ENCODE data around the gene GRIP1. TPM values are rescaled to one million over a fixed set of nuclear protein-coding genes. Genes with fewer than 3 reads are reported as not detected.

Gene GRIP1
- total and polyA plus RNA-seq, 2 donors (not counting 1 experiment from before 2014, with no cell fraction given), result 0.12 TPM; not detected in 1

DNA sequence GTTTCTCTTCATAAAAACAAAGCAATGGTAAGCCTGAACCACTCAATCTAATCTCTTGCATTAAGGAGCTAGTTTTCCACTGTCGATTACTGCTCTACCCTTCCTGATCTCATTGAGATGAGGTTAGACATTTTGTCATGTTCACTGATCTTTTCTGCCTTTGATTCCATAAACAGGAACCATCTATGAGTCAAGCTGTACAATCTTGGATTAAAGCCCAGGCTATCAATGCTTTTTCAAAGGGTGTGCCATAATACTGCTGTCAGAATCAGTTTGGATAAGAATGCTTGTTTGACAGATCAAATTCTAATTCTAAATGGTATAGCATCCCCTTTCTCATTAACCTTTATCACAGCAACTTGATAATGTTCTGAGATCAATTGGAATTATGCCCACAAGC is 16.1 kb downstream of the GRIP1 start:
- Histone ChIP-seq H4K20me1 (ENCODE audit: control insufficient read depth, extremely low read depth, insufficient read depth, low read length) (no peaks in the 10 kb centered on the region), H3K4me2 (ENCODE audit: extremely low read depth, insufficient read depth, low read length) (no peak overlapping the region), H3K27me3 (ENCODE audit: control insufficient read depth, insufficient read depth, low read length) (no peaks in the 10 kb centered on the region), H3K9ac (ENCODE audit: insufficient read depth, low read length) (no peak overlapping the region), H3K79me2 (ENCODE audit: control insufficient read depth, insufficient read depth, low read length) (no peaks in the 10 kb centered on the region), H3K4me3 (replicated peaks in 1 of 4; ENCODE audit: control extremely low read depth in 1 of 4, insufficient read depth in 1 of 4, low read depth in 3 of 4, low read length in 4 of 4) (no peak overlapping the region), H3K27ac (ENCODE audit: insufficient read depth, low read length) (no peak overlapping the region), H3K4me1 (ENCODE audit: control insufficient read depth, extremely low read depth, insufficient read depth, low read length) (peaks cover 4% of the 10 kb centered on the region), H3K9me3 (ENCODE audit: control insufficient read depth, insufficient read depth, low read depth, low read length) (no peaks in the 10 kb centered on the region), H2AFZ (ENCODE audit: low read length) (no peak overlapping the region), H3K36me3 (ENCODE audit: control insufficient read depth, insufficient read depth, low read length) (no peaks in the 10 kb centered on the region)
- TF ChIP-seq, protein P1, sequence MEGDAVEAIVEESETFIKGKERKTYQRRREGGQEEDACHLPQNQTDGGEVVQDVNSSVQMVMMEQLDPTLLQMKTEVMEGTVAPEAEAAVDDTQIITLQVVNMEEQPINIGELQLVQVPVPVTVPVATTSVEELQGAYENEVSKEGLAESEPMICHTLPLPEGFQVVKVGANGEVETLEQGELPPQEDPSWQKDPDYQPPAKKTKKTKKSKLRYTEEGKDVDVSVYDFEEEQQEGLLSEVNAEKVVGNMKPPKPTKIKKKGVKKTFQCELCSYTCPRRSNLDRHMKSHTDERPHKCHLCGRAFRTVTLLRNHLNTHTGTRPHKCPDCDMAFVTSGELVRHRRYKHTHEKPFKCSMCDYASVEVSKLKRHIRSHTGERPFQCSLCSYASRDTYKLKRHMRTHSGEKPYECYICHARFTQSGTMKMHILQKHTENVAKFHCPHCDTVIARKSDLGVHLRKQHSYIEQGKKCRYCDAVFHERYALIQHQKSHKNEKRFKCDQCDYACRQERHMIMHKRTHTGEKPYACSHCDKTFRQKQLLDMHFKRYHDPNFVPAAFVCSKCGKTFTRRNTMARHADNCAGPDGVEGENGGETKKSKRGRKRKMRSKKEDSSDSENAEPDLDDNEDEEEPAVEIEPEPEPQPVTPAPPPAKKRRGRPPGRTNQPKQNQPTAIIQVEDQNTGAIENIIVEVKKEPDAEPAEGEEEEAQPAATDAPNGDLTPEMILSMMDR (conservative IDR thresholded peaks at IDR 0.05 in 1 of 2, IDR thresholded peaks at IDR 0.05 in 1 of 2; ENCODE audit: low read depth in 1 of 2, low read length in 2 of 2), result no peak
- TF ChIP-seq EZH2 (IDR thresholded peaks at IDR 0.05; ENCODE audit: low read length, missing control alignments), result no peak
- DNase-seq (ENCODE audit: low read depth in 2 of 2), result peak; percentile 55 to 74

- H3K9me3 ChIP-seq (ENCODE audit: control insufficient read depth, insufficient read depth, low read depth, low read length), result no peaks in the 10 kb centered on the region
- H3K27me3 ChIP-seq (ENCODE audit: control insufficient read depth, insufficient read depth, low read length), result no peaks in the 10 kb centered on the region
- H3K79me2 ChIP-seq (ENCODE audit: control insufficient read depth, insufficient read depth, low read length), result no peaks in the 10 kb centered on the region
- peaks cover 4% of the 10 kb centered on the region for H3K4me1 ChIP-seq (ENCODE audit: control insufficient read depth, extremely low read depth, insufficient read depth, low read length)
- H3K4me2 ChIP-seq (ENCODE audit: extremely low read depth, insufficient read depth, low read length), result no peak overlapping the region
- no peaks in the 10 kb centered on the region for H4K20me1 ChIP-seq (ENCODE audit: control insufficient read depth, extremely low read depth, insufficient read depth, low read length)
- H3K9ac ChIP-seq (ENCODE audit: insufficient read depth, low read length), result no peak overlapping the region
- TF ChIP-seq, protein P1 (conservative IDR thresholded peaks at IDR 0.05 in 1 of 2, IDR thresholded peaks at IDR 0.05 in 1 of 2; ENCODE audit: low read depth in 1 of 2, low read length in 2 of 2), result no peak
- no peak for TF ChIP-seq EZH2 (IDR thresholded peaks at IDR 0.05; ENCODE audit: low read length, missing control alignments)
- H3K36me3 ChIP-seq (ENCODE audit: control insufficient read depth, insufficient read depth, low read length), result no peaks in the 10 kb centered on the region
- no peak overlapping the region for H3K27ac ChIP-seq (ENCODE audit: insufficient read depth, low read length)
- H3K4me3 ChIP-seq (replicated peaks in 1 of 4; ENCODE audit: control extremely low read depth in 1 of 4, insufficient read depth in 1 of 4, low read depth in 3 of 4, low read length in 4 of 4), result no peak overlapping the region
- H2AFZ ChIP-seq (ENCODE audit: low read length), result no peak overlapping the region
- no peak for DNase-seq (ENCODE audit: low read depth in 2 of 2)
These were observed 16.7 kb downstream of the GRIP1 start for GRCh38 chr12:66662179-66662578.

DNA sequence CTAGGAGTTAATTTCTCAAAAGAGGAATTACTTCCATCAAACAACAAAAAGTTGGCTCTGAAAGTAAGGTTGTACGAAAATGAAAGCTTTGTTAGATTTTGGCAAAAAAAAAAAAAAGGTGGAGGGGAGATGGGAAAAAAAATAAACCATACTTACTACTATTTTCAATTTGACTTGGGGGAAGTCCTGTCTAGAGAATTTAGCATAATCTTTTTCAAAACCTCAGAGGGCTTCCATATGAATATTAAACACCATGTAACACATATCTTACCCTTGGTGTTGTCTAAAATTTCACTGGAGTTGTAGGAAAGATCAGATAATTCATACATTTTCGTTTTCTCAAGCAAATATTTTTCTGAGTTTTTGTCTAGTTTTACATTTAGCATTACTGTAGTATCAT is 17.5 kb downstream of the GRIP1 start:
- H3K9me3 ChIP-seq (ENCODE audit: control insufficient read depth, insufficient read depth, low read depth, low read length), result no peaks in the 10 kb centered on the region
- peaks cover 4% of the 10 kb centered on the region for H3K4me1 ChIP-seq (ENCODE audit: control insufficient read depth, extremely low read depth, insufficient read depth, low read length)
- DNase-seq (ENCODE audit: low read depth in 2 of 2), result no peak
- TF ChIP-seq, protein P1 (conservative IDR thresholded peaks at IDR 0.05 in 1 of 2, IDR thresholded peaks at IDR 0.05 in 1 of 2; ENCODE audit: low read depth in 1 of 2, low read length in 2 of 2), result no peak
- TF ChIP-seq EZH2 (IDR thresholded peaks at IDR 0.05; ENCODE audit: low read length, missing control alignments), result no peak
- no peaks in the 10 kb centered on the region for H3K36me3 ChIP-seq (ENCODE audit: control insufficient read depth, insufficient read depth, low read length)
- no peaks in the 10 kb centered on the region for H3K79me2 ChIP-seq (ENCODE audit: control insufficient read depth, insufficient read depth, low read length)
- no peak overlapping the region for H3K9ac ChIP-seq (ENCODE audit: insufficient read depth, low read length)
- H3K27ac ChIP-seq (ENCODE audit: insufficient read depth, low read length), result no peak overlapping the region
- no peak overlapping the region for H3K4me3 ChIP-seq (replicated peaks in 1 of 4; ENCODE audit: control extremely low read depth in 1 of 4, insufficient read depth in 1 of 4, low read depth in 3 of 4, low read length in 4 of 4)
- H3K4me2 ChIP-seq (ENCODE audit: extremely low read depth, insufficient read depth, low read length), result no peak overlapping the region
- no peaks in the 10 kb centered on the region for H4K20me1 ChIP-seq (ENCODE audit: control insufficient read depth, extremely low read depth, insufficient read depth, low read length)
- H2AFZ ChIP-seq (ENCODE audit: low read length), result no peak overlapping the region
- no peaks in the 10 kb centered on the region for H3K27me3 ChIP-seq (ENCODE audit: control insufficient read depth, insufficient read depth, low read length)
